Activated CD8-positive, alpha-beta memory T cell treated with anti-CD3 and anti-CD28 coated beads for 24 hours (primary cell): ENCODE data around the gene KIF5A.
"Not testable (repeated sequence)": the region's sequence is repeated elsewhere in the genome, so short reads cannot be mapped to it uniquely, and the experiment has no call there.

ENCODE experiments used
- DNase-seq: peaks from one replicate; pipeline ENCODE4 v3.0.0-alpha.2; 2020

KIF5A gene

DNA sequence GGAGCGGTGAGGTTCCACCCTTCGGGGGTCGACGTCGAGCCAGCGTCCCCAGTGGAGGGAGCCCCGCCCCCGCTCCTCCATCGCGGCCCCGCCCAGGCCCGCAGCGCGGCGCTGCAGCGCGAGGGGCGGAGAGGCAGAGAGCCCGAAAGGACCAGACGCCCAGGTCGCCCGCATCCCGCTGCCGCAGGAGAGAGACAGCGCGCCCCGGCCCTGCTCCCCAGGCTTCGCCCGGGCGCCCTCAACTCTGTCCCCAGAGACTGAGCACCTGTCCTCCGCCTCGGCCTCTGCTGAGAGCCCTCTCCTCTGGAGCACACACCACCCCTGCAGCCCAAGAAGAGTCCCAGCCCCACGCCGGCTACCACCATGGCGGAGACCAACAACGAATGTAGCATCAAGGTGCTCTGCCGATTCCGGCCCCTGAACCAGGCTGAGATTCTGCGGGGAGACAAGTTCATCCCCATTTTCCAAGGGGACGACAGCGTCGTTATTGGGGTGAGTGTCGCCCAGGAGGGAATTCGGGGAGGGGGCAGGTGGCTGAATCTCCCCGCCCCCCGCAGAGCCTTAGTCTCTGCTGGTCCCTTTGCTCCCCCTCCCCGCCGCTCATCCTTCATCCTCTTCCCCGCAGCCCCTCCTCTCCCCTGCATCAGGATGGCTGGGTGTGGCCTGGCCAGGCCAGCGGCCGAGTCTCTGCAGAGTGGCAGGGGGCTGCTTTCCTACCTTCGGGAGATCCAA lies at the start of gene KIF5A:
Gene KIF5A (plus strand): TSS at position 136 of the 732 bp plus-strand sequence. CDS start 228 bp downstream, at position 364.
- peak; percentile 86 for DNase-seq

DNA sequence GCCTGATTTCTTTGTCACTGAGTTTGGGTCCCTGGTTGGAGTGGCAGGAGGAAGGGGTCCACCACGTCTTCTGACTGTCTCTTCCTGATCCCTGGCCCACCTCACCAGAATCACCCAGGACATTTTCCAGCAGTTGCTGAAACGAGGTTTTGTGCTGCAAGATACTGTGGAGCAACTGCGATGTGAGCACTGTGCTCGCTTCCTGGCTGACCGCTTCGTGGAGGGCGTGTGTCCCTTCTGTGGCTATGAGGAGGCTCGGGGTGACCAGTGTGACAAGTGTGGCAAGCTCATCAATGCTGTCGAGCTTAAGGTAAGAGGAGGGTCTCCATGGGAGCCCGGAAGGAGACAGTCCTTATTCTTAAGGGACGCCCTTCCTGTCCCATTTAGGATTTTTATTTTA lies 49.6 kb upstream of the KIF5A start:
- DNase-seq: no peak

DNA sequence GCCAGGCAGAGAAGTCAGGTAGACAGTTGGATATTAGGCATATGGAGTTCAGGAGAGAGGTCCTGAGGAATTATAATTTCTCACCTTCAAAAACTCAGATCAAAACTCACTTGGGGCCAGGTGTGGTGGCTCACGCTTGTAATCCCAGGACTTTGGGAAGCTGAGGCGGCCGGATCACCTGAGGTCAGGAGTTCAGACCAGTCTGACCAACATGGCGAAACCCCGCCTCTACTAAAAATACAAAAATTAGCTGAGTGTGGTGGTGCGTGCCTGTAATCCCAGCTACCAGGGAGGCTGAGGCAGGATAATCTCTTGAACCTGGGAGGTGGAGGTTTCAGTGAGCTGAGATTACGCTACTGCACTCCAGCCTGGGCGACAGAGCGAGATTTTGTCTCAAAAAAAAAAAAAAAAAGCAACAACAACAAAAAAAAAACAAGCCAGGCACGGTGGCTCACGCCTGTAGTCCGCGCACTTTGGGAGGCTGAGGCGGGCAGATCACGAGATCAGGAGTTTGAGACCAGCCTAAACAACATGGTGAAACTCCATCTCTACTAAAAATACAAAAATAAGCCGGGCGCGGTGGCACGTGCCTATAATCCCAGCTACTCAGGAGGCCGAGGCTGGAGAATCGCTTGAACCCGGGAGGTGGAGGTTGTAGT lies 47.4 kb upstream of the KIF5A start:
- DNase-seq: not testable (repeated sequence)

DNA sequence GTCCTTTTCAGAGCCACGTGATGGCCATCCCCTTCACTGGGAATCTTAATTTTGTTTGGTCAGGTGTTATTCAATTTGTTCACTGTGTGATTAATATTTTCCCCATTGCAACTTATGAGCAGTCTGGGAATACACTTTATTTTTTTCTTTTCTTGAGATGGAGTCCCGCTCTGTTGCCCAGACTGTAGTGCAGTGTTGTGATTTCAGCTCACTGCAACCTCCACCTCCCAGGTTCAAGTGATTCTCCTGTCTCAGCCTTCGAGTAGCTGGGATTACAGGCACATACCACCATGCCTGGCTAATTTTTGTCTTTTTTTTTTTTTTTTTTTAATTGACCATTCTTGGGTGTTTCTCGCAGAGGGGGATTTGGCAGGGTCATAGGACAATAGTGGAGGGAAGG lies 43.3 kb upstream of the KIF5A start:
- not testable (repeated sequence) for DNase-seq

DNA sequence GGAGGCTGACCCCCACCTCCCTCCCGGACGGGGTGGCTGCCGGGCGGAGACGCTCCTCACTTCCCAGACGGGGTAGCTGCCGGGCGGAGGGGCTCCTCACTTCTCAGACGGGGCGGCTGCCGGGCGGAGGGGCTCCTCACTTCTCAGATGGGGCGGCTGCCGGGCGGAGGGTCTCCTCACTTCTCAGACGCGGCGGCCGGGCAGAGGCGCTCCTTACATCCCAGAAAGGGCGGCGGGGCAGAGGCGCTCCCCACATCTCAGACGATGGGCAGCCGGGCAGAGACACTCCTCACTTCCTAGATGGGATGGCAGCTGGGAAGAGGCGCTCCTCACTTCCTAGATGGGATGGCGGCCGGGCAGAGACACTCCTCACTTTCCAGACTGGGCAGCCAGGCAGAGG lies 42.0 kb upstream of the KIF5A start:
- DNase-seq: not testable (repeated sequence)

DNA sequence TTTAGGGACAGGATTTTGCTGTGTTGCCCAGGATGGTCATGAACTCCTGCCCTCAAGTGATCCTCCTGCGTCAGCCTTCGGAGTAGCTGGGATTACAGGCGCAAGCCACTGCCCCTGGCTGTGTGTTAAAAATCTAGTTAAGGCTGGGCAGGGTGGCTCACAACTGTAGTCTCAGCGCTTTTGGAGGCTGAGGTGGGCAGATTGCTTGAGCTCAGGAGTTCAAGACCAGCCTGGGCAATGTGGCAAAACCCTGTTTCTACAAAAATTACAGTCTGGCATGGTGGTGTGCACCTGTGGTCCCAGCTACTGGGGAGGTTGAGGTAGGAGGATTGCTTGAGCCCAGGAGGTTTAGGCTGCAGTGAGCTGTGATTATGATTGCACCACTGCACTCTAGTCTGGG lies 38.7 kb upstream of the KIF5A start:
- DNase-seq: no peak

DNA sequence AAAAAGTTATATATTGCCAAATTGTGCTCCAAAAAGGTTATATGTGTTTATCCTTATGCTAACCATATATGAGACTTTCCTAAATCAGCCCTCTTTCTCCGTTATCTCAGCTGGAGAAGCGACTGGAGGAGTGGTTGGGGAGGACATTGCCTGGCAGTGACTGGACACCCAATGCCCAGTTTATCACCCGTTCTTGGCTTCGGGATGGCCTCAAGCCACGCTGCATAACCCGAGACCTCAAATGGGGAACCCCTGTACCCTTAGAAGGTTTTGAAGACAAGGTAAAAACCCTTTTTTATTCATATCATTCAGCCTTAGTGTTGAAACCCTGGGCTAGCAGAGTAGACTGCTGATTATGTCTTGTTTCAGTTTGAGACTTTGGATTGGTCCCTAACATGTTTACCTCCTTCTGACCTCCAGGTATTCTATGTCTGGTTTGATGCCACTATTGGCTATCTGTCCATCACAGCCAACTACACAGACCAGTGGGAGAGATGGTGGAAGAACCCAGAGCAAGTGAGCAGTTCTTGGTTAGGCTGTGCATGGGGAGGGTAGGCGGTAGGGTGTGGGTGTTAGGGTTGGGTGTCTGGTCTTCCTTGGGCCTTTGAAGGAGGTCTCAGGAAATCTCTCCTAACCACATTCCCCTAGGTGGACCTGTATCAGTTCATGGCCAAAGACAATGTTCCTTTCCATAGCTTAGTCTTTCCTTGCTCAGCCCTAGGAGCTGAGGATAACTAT lies 38.1 kb upstream of the KIF5A start:
- no peak for DNase-seq

DNA sequence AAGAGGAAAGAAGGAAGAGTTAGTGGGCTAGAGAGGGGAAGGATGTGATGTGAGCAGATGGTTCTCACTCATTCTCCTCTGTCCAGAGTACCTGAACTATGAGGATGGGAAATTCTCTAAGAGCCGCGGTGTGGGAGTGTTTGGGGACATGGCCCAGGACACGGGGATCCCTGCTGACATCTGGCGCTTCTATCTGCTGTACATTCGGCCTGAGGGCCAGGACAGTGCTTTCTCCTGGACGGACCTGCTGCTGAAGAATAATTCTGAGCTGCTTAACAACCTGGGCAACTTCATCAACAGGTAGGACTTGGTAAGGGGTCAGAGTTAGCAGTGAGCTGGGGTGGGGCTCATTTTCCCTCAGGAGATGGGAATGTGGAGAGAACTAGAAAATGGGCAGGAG lies 37.2 kb upstream of the KIF5A start:
- no peak for DNase-seq

DNA sequence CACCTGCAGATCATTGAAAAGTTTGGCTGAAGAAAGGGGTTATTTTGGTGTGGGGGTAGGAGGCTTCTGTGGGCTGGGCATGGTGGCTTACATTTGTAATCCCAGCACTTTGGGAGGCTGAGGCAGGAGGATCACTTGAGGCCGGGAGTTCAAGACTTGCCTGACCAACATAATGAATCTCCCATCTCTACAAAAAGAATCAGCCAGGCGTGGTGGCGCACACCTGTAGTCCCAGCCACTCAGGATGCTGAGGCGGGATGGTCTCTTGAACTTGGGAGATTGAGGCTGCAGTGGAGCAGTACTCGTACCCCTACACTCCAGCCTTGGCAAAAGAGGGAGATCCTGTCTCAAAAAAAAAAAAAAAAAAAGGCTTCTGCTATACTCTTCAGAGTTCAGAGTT lies 36.6 kb upstream of the KIF5A start:
- no peak for DNase-seq

DNA sequence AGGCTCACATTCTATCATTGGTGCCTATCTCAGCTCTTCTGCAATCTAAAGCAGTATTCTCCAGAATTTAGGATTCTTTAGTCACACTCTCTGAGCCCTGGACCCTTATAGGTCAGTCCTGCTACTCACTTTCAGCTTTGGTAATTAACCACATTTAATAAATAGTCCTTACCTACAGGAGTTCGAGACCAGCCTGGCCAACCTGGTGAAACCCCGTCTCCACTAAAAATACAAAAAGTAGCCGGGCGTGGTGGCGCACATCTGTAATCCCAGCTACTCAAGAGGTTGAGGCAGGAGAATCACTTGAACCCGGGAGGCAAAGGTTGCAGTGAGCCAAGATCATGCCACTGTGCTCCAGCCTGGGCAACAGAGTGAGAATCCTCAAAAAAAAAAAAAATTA lies 36.2 kb upstream of the KIF5A start:
- DNase-seq: not testable (repeated sequence)

DNA sequence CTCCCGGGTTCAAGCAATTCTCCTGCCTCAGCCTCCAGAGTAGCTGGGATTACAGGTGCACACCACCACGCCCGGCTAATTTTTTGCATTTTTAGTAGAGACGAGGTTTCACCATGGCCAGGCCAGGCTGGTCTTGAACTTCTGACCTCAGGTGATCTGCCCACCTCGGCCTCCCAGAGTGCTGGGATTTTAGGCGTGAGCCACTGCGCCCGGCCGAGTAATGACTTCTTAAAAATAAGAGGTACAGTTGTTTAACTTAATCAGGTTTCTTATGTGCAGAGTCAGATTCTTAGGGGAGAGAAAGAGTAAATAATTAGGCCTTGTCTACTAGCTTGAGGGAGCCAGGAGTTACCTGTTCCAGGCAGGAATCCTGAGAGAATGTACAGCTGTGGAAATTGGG lies 35.6 kb upstream of the KIF5A start:
- DNase-seq: not testable (repeated sequence)

DNA sequence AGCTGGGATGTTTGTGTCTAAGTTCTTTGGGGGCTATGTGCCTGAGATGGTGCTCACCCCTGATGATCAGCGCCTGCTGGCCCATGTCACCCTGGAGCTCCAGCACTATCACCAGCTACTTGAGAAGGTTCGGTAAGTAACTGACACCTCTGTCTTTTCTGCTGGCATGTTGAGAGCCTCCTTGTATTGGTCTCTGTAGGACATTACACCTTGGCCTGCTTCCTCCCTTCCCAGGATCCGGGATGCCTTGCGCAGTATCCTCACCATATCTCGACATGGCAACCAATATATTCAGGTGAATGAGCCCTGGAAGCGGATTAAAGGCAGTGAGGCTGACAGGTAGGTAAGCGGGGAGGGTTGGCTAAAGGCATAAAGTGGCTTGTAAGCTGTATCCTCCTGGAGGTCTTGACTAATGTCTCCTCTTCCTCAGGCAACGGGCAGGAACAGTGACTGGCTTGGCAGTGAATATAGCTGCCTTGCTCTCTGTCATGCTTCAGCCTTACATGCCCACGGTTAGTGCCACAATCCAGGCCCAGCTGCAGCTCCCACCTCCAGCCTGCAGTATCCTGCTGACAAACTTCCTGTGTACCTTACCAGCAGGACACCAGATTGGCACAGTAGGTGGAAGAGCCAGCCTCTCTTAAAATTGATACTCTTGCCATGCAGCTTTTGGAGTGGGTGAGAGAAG lies 35.0 kb upstream of the KIF5A start:
- DNase-seq: no peak

DNA sequence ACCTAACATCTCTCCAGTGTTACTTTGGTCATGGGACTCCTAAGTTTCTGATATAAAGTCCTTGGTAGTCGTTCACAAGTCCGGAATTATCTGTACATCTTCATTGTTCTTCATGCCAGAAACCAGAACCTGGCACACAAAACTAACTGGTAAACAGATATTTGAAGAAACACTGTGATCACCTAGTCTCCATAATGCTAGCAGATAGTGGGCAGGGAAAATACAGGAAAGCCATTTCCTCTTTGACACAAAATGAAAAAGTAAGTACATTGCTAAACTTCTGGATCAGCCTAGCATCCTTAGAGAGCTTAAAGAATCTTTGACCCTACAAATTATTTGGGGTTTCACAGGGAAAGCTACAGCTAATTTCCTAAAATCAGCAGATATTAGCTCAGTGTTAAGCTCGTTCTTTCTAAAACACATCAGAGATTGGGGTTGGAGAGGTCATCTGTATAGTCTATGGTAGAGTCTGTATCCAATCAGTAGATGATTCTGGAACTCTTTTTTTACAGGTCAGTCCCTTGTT lies 34.4 kb upstream of the KIF5A start:
- DNase-seq: no peak

DNA sequence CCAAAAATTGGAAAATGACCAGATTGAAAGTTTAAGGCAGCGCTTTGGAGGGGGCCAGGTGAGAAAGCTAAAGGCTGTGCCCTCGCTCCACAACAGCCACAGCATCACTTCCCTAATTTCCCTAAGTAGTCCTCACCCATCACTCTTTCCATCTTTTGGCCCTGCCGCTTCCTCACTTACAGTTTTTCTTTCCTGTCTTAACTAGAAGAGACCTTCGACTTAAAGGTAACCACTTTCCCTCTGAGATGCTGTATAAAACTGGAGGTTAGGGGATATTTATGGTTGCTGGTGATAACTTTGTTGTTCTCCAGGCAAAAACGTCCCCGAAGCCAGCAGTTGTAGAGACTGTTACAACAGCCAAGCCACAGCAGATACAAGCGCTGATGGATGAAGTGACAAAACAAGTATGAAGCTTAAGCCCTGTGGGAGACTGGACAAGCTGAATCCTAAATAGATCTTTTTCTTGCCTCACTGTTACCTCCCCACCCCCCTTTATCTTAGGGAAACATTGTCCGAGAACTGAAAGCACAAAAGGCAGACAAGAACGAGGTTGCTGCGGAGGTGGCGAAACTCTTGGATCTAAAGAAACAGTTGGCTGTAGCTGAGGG lies 33.8 kb upstream of the KIF5A start:
- no peak for DNase-seq

DNA sequence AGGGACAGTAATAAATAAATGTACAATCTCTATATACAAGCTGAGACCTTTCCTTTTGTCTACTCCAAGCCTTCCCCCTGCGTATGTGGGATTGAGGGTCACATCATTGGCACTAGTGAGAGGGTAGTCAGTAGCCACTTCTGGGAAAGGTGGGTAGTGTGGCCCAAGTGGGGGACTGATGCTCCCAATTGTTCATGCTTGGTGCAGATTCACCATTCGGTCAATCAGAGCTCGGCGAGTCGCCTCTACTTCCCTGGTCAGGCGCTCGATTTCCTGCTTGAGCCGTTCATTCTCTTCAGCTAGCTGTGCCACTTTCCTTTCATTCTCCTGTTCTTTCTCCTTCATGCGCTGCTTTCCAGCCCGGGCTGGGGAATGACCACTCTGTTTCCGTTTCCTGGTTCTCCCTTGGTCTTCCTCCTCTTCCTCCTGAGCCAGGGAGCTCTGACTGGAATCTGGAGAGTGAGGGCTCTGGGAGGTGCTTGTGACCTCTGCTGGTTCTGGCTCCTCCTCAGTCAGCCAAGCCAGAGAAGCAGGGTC lies 33.2 kb upstream of the KIF5A start:
- DNase-seq: no peak

DNA sequence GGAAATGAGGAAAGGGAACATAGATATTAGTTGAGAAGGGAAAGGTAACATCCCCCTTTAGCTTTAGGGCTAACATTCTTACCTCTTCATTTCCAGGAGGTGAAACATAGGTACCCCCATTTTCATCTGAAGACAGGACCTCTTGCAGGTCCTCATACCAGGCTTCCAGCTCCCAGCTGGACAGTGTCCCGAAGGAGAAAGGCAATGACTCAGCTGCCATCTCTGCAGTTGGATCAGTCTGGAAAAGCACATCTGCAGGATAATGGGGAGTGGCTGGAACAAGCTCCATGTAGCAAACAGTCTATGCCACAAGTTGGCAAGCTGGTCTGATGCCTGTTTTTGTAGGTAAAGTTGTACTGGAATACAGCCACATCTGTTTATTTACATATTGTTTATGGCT lies 32.7 kb upstream of the KIF5A start:
- DNase-seq: no peak

DNA sequence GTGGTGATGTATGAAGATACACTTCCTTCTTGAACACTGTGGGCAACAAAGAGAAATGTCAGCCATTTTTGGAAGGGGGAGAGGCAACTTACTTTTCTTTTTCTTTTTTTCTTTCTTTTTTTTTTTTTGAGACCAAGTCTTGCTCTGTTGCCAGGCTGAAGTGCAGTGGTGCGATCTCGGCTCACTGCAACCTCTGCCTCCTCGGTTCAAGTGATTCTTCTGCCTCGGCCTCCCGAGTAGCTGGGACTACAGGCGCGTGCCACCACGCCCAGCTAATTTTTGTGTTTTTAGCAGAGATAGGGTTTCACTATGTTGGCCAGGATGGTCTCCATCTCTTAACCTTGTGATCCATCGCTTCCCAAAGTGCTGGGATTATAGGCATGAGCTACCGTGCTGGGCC lies 32.1 kb upstream of the KIF5A start:
- DNase-seq: not testable (repeated sequence)

DNA sequence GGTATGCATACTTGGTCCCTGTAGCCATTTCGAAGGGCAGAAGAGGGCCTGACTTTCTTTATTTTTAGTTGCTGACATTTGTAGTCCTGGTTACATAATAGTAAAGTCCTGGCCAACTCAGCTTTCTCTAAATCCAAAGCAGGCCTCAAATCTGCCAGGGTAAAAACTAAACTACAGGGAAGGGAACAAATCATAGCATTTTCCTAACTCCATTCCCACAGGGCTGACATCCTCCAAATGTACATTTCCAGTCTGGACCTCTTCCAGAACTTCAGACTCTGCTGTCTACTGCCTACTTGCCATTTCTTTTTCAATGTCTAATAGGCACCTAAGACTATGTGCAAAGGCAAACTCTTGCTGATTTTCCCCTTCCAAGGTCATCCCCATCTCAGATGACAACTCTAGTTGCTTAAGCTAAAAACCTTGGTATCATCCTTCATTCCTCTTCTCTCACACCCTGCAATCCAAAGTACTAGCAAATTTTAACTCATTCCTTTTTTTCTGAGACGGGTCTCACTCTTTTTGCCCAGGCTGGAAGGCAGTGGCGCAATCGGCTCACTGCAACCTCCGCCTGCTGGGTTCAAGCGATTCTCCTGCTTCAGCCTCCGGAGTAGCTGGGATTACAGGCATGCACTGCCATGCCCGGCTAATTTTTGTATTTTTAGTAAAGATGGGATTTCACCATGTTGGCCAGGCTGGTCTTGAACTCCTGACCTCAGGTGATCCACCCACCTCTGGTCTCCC lies 31.5 kb upstream of the KIF5A start:
- no peak for DNase-seq

DNA sequence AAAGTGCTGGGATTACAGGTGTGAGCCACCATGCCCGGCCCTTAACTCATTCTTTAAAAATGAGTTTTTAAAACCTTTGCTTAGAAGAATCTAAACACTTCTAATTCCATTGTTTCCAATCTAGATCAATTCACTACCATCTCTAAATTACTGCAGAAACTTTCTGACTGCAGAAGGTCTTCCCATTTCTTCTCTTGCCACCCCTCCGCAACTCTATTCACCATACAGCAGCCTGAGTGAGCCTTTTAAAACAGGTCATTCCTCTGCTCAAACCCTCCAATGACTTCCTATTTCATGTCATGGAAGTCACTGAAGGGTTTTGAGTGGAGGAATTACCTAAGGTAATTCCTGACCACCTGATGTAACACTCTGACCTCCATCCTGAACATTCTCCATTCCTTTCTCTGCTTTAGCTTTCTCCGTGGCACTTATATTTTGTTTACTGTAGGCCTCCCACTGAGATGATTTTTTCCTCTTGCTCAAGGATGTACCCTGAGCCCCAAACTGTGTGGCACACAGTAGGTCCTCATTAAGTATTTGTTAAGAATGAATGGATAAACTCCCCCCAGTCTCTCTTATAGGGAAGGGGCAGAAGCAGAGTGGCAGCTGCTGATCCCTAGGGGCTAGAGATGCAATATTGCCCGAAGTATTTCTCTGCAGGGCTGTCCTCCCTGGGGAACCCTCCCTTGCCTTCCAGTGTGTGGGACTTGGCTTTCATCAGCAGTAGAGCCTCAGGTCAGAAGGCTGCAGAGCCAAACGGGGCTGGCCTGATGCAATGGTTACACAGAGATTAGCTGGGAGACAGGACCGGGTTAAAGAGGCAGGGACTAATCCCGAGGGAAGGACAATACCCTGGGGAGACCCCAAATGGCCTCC lies 30.7 kb upstream of the KIF5A start:
- DNase-seq: peak; percentile 73

DNA sequence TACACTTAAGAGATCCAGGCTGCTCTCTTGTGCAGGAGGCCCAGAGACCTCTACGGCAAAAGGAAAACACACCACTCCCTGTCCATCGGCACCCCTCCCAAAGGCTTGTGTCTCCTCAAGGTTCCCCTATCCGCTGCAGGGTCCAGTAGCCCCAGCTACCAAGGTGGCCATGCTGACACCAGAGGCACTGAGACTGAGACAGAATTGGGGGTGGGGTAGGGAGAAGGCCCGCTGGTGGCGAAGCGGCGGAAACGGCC lies 30.1 kb upstream of the KIF5A start:
- DNase-seq: no peak
